K562 (cell line): ENCODE results near the gene PDE4D. TPM values are rescaled to one million over a fixed set of nuclear protein-coding genes. Genes with fewer than 3 reads are reported as not detected.

Source experiments
- ATAC-seq: fragments of 200-7000 bp; cut with Tn5 transposase; 3 replicates; pipeline ENCODE4 v1.9.1; 2020; ENCODE audit warnings: moderate library complexity
- BruUV-seq: library from RNA; stranded (reverse); fragments of 400-500 nt; replicated peaks from 2 replicates; lab custom pipeline; 2021; lab: Mats Ljungman, UMichigan
- CTCF ChIA-PET: fragments of 300-600 bp; formaldehyde crosslinking; extraction: SDS; loops from one replicate; lab custom pipeline; 2021; ENCODE audit warnings: low intra/inter-chr PET ratio; lab: Yijun Ruan, JAX
- POLR2A ChIA-PET: fragments of 300-600, 350-650 bp; sonication (Branson Sonifier 250); formaldehyde crosslinking; extraction: SDS; loops from one replicate; lab custom pipeline; 2021; ENCODE audit warnings: antibody characterized with exemption, inconsistent platforms; lab: Yijun Ruan, JAX
- DNase-seq, 4 experiments: peaks; one replicate each; pipeline versions ENCODE4 v3.0.0 to v3.0.0-alpha.2; 2011 to 2018; ENCODE audit warnings: low spot score in 3 of 4, mixed read lengths in 3 of 4; ENCODE audit errors: extremely low read depth in 1 of 4
- FAIRE-seq: peaks from 2 replicates; lab custom pipeline; 2011; peaks lifted over from hg19 to GRCh38; lab: Jason Lieb, UNC
- H2AFZ ChIP-seq: 2 replicates; pipeline ENCODE4 v1.6.0; 2011; ENCODE audit warnings: low read depth, low read length, control low read depth, inconsistent platforms
- H3K27ac ChIP-seq: fragments of 200-600 bp; 3 replicates; pipeline ENCODE4 v1.8.0; 2011; ENCODE audit warnings: low read depth, mild to moderate bottlenecking, control low read depth, inconsistent platforms, low read length, moderate library complexity, mixed read lengths; ENCODE audit errors: extremely low read depth
- H3K27me3 ChIP-seq, 2 experiments: fragments of 300-600 bp in 1 of 2; 2 replicates in 1 of 2; 3 replicates in 1 of 2; pipeline versions ENCODE4 v1.6.0 to v1.8.0; 2011; ENCODE audit warnings: inconsistent platforms in 2 of 2, low read length in 2 of 2, mild to moderate bottlenecking in 1 of 2, mixed read lengths in 1 of 2, moderate library complexity in 1 of 2; ENCODE audit not compliant: control insufficient read depth in 2 of 2, insufficient read depth in 2 of 2
- H3K36me3 ChIP-seq: fragments of 300-600 bp; 3 replicates; pipeline ENCODE4 v1.8.0; 2011; ENCODE audit warnings: mild to moderate bottlenecking, low read length, inconsistent platforms; ENCODE audit not compliant: control insufficient read depth, insufficient read depth
- H3K4me1 ChIP-seq, 2 experiments: fragments of 200-600 bp in 1 of 2; replicated peaks in 1 of 2; 2 replicates in 1 of 2; 3 replicates in 1 of 2; pipeline versions ENCODE4 v1.5.1 to v1.8.0; 2011; ENCODE audit warnings: inconsistent platforms in 2 of 2, low read length in 2 of 2, mild to moderate bottlenecking in 1 of 2, mixed read lengths in 1 of 2, moderate library complexity in 1 of 2; ENCODE audit not compliant: control insufficient read depth in 2 of 2, insufficient read depth in 2 of 2
- H3K4me2 ChIP-seq: 2 replicates; pipeline ENCODE4 v1.6.1; 2011; ENCODE audit warnings: low read length, control low read depth, inconsistent platforms, mixed read lengths; ENCODE audit not compliant: insufficient read depth
- H3K4me3 ChIP-seq: fragments of 200-600 bp; sonication (generic), shearing (Covaris generic); 2 replicates; pipeline ENCODE4 v1.5.1; 2016; ENCODE audit warnings: control low read depth, inconsistent platforms
- H3K79me2 ChIP-seq: fragments of 200-600 bp; 3 replicates; pipeline ENCODE4 v1.8.0; 2011; ENCODE audit warnings: low read length, inconsistent platforms; ENCODE audit not compliant: control insufficient read depth, insufficient read depth
- H3K9ac ChIP-seq, 2 experiments: 2 replicates each; pipeline versions ENCODE4 v1.6.0 to v1.6.1; 2011; ENCODE audit warnings: low read depth in 2 of 2, low read length in 2 of 2, control low read depth in 1 of 2, inconsistent platforms in 1 of 2, mild to moderate bottlenecking in 1 of 2, mixed read lengths in 1 of 2; ENCODE audit not compliant: insufficient read depth in 1 of 2
- H3K9me1 ChIP-seq: one replicate; pipeline ENCODE4 v1.6.0; 2011; ENCODE audit warnings: inconsistent platforms, mild to moderate bottlenecking, low read length, moderate library complexity; ENCODE audit not compliant: control insufficient read depth, insufficient read depth
- H3K9me3 ChIP-seq: replicated peaks from 2 replicates; pipeline ENCODE4 v1.5.1; 2011; ENCODE audit warnings: low read depth, low read length, inconsistent platforms; ENCODE audit not compliant: control insufficient read depth, insufficient read depth
- H4K20me1 ChIP-seq: replicated peaks from 2 replicates; pipeline ENCODE4 v1.6.1; 2011; ENCODE audit warnings: low read length, inconsistent platforms, mixed read lengths; ENCODE audit not compliant: control insufficient read depth, insufficient read depth
- CBX1 ChIP-seq: sonication (generic); IDR thresholded peaks from 2 replicates; pipeline ENCODE4 v1.6.1; 2016; ENCODE audit warnings: antibody characterized with exemption, low read depth, mild to moderate bottlenecking
- ZNF830 ChIP-seq: fragments of 250-450 bp; sonication (Bioruptor Pico); IDR thresholded peaks from 2 replicates; pipeline ENCODE4 v1.5.0; 2021; ENCODE audit warnings: mild to moderate bottlenecking
- WGBS: fragments of 100-300 bp; shearing (Covaris generic); methylation state at CpG from one replicate; pipeline ENCODE4 v1.1.6; 2016; ENCODE audit warnings: low coverage, mixed read lengths; ENCODE audit not compliant: insufficient coverage; ENCODE audit errors: missing lambda C conversion rate; 5-methylcytosine and 5-hydroxymethylcytosine counted together
- in situ Hi-C: fragments of 300-500 bp; cut with MboI; formaldehyde crosslinking; loops from 4 replicates; pipeline ENCODE4 v1.15.0; 2018; ENCODE audit warnings: inconsistent platforms, mixed read lengths
- intact Hi-C: fragments of 100-400 bp; cut with micrococcal nuclease; formaldehyde crosslinking; loops from 2 replicates; pipeline ENCODE4 v1.14.2; 2022
- polyA plus RNA-seq, 8 experiments: library from polyadenylated mRNA; depleted of rRNA in 4 of 8; stranded (reverse) in 5 of 8; unstranded in 3 of 8; fragments of >200 nt; fragmentation: Nextera tagmentation in 2 of 8; fragmentation: Illumina TruSeq in 1 of 8; extraction: Ambion mirVana in 2 of 8; extraction: Trizol in 1 of 8; gene quantifications; 2 replicates each; pipeline versions ENCODE4 v1.2.1 to v1.2.3, GENCODE V29; 2011 to 2014; ENCODE audit warnings: inconsistent platforms in 1 of 8, missing spikeins in 1 of 8
- total RNA-seq, 7 experiments: library from RNA; depleted of rRNA in 6 of 7; stranded (reverse); fragments of >200 nt in 6 of 7; fragmentation: Illumina TruSeq in 2 of 7; extraction: Trizol in 2 of 7; gene quantifications; 2 replicates each; pipeline versions ENCODE4 v1.2.1 to v1.2.3, GENCODE V29; 2011 to 2021; ENCODE audit warnings: low replicate concordance in 1 of 7
- TF ChIP-seq, protein P1 (sequence below), 2 experiments: IDR thresholded peaks; 2 replicates each; pipeline ENCODE4 v1.6.1; 2012; ENCODE audit warnings: improper control_type of control experiment in 2 of 2, low read depth in 2 of 2, low read length in 2 of 2, borderline replicate concordance in 1 of 2
- TF ChIP-seq, protein P2 (sequence below): fragments of 450-650 bp; IDR thresholded peaks from 2 replicates; pipeline ENCODE4 v1.6.1; 2016; ENCODE audit warnings: missing biosample characterization, missing genetic modification characterization

The PDE4D gene
- total and polyA plus RNA-seq, 9 of the 15 experiments (the other 6 are each of a cell fraction or from before 2014, with no cell fraction given): 0.04 to 0.46 (median 0.13) TPM

DNA sequence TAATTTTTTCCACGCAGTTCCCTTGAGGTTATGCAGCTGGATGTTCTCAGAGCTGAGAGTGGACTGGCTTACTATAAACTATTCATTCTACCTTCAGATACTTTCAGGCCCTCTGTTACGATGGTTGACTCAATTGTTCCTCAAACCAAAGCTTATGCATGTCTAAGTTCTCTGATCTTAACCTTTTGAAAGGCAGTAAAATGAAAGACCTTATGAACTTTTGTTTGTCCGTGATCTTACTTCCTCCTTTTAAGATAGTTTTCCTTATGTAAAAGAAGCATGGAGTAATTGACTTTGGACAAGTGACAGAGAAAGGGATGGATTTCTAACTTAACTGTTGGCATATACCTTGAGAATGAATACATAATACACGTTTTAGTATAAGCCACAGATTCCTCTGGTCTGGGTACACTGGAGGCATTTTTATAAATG, 575.7 kb downstream of the PDE4D start:
- TF ChIP-seq CBX1: no peak
- TF ChIP-seq, protein P1, sequence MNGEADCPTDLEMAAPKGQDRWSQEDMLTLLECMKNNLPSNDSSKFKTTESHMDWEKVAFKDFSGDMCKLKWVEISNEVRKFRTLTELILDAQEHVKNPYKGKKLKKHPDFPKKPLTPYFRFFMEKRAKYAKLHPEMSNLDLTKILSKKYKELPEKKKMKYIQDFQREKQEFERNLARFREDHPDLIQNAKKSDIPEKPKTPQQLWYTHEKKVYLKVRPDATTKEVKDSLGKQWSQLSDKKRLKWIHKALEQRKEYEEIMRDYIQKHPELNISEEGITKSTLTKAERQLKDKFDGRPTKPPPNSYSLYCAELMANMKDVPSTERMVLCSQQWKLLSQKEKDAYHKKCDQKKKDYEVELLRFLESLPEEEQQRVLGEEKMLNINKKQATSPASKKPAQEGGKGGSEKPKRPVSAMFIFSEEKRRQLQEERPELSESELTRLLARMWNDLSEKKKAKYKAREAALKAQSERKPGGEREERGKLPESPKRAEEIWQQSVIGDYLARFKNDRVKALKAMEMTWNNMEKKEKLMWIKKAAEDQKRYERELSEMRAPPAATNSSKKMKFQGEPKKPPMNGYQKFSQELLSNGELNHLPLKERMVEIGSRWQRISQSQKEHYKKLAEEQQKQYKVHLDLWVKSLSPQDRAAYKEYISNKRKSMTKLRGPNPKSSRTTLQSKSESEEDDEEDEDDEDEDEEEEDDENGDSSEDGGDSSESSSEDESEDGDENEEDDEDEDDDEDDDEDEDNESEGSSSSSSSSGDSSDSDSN (IDR thresholded peaks at IDR 0.05; ENCODE audit: borderline replicate concordance in 1 of 2, low read depth in 2 of 2, low read length in 2 of 2): no peak
- TF ChIP-seq, protein P2, sequence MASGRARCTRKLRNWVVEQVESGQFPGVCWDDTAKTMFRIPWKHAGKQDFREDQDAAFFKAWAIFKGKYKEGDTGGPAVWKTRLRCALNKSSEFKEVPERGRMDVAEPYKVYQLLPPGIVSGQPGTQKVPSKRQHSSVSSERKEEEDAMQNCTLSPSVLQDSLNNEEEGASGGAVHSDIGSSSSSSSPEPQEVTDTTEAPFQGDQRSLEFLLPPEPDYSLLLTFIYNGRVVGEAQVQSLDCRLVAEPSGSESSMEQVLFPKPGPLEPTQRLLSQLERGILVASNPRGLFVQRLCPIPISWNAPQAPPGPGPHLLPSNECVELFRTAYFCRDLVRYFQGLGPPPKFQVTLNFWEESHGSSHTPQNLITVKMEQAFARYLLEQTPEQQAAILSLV (tag): no peak
- no peak for TF ChIP-seq ZNF830
- H3K9me3 ChIP-seq: no peaks in the 10 kb centered on the region; the same call in 1 of the 2 replicates
- no peaks in the 10 kb centered on the region for H3K9me1 ChIP-seq
- no peak overlapping the region for H3K4me3 ChIP-seq
- no peaks in the 10 kb centered on the region for H3K79me2 ChIP-seq
- in situ Hi-C loops: no loop called here
- 2% methylated on average over 4 of the region's 4 CpGs for WGBS
- H3K4me1 ChIP-seq: no peaks in the 10 kb centered on the region
- H4K20me1 ChIP-seq: no peaks in the 10 kb centered on the region
- POLR2A ChIA-PET: no interaction called here
- DNase-seq (no peak), FAIRE-seq (no peak), ATAC-seq (no peak)
- no peak overlapping the region for H3K27ac ChIP-seq
- CTCF ChIA-PET: no interaction called here
- no peak overlapping the region for H3K4me2 ChIP-seq
- no peaks in the 10 kb centered on the region for H3K36me3 ChIP-seq
- no TSS peak for BruUV-seq
- H3K27me3 ChIP-seq: no peaks in the 10 kb centered on the region
- intact Hi-C loops: no loop called here
- no peak overlapping the region for H2AFZ ChIP-seq
- H3K9ac ChIP-seq: no peak overlapping the region
